Liver (tissue), 3 donors: Measurements from ENCODE around the gene NDC1.

Source experiments
- CTCF ChIP-seq: fragments of 150-350 bp; IDR thresholded peaks from 2 replicates; pipeline ENCODE4 v1.5.1; 2017; ENCODE audit warnings: improper control_type of control experiment, low read depth, low read length; ENCODE audit not compliant: missing input control
- FOXA1 ChIP-seq: IDR thresholded peaks from 2 replicates; pipeline ENCODE4 v1.6.1; 2016; ENCODE audit warnings: antibody characterized with exemption
- MAX ChIP-seq: IDR thresholded peaks from 2 replicates; pipeline ENCODE4 v1.6.1; 2016; ENCODE audit warnings: antibody characterized with exemption
- NR2F2 ChIP-seq: IDR thresholded peaks from 2 replicates; pipeline ENCODE4 v1.6.1; 2016; ENCODE audit warnings: antibody characterized with exemption
- RAD21 ChIP-seq, 2 donors: IDR thresholded peaks; 2 replicates each; pipeline ENCODE4 v1.6.1; 2016; ENCODE audit warnings: antibody characterized with exemption in 2 of 2, mild to moderate bottlenecking in 2 of 2
- REST ChIP-seq: IDR thresholded peaks from 2 replicates; pipeline ENCODE4 v1.6.1; 2016; ENCODE audit warnings: antibody characterized with exemption, mild to moderate bottlenecking
- SP1 ChIP-seq: IDR thresholded peaks from 2 replicates; pipeline ENCODE4 v1.6.1; 2018; ENCODE audit warnings: antibody characterized with exemption, mild to moderate bottlenecking
- TAF1 ChIP-seq: conservative IDR thresholded peaks from 2 replicates; pipeline ENCODE4 v1.6.1; 2016; ENCODE audit warnings: antibody characterized with exemption, mild to moderate bottlenecking
- ZBTB33 ChIP-seq: IDR thresholded peaks from 2 replicates; pipeline ENCODE4 v1.6.1; 2016; ENCODE audit warnings: antibody characterized with exemption
- donor health status: healthy.
- donor health status: healthy.

GRCh38 chr1:53722025-53722424 lies 116.1 kb downstream of the NDC1 start:
- TF ChIP-seq CTCF, result no peak
- no peak for TF ChIP-seq REST
- TF ChIP-seq MAX, result no peak
- no peak for TF ChIP-seq RAD21 (IDR thresholded peaks at IDR 0.05)
- TF ChIP-seq TAF1, result no peak
- TF ChIP-seq SP1, result no peak
- TF ChIP-seq FOXA1, result no peak
- TF ChIP-seq ZBTB33, result no peak
- TF ChIP-seq NR2F2, result no peak
